WTC11 (cell line): ENCODE results near the gene PCDHA1. TPM values are rescaled to one million over a fixed set of nuclear protein-coding genes. Genes with fewer than 3 reads are reported as not detected.

Experiments
- ATF1 ChIP-seq: sonication (generic); formaldehyde crosslinking; IDR thresholded peaks from 2 replicates; pipeline ENCODE4 v1.8.1; 2023; ENCODE audit warnings: mild to moderate bottlenecking, moderate library complexity, missing genetic modification reagents
- CREB1 ChIP-seq: sonication (generic); formaldehyde crosslinking; IDR thresholded peaks from 2 replicates; pipeline ENCODE4 v1.8.0; 2023; ENCODE audit warnings: mild to moderate bottlenecking, missing genetic modification reagents
- CREM ChIP-seq: sonication (generic); formaldehyde crosslinking; IDR thresholded peaks from 2 replicates; pipeline ENCODE4 v1.8.1; 2022; ENCODE audit warnings: mild to moderate bottlenecking, missing genetic modification reagents, moderate library complexity
- ESRRA ChIP-seq: sonication (generic); formaldehyde crosslinking; IDR thresholded peaks from 2 replicates; pipeline ENCODE4 v1.8.1; 2022; ENCODE audit warnings: mild to moderate bottlenecking, missing genetic modification reagents, borderline replicate concordance
- ETV6 ChIP-seq: sonication (generic); formaldehyde crosslinking; IDR thresholded peaks from 2 replicates; pipeline ENCODE4 v1.8.1; 2022; ENCODE audit warnings: mild to moderate bottlenecking, missing genetic modification reagents
- GABPB1 ChIP-seq: sonication (generic); formaldehyde crosslinking; IDR thresholded peaks from 2 replicates; pipeline ENCODE4 v1.8.1; 2023; ENCODE audit warnings: mild to moderate bottlenecking, missing genetic modification reagents
- GTF2I ChIP-seq: fragments of 250-450 bp; sonication (Bioruptor Pico); conservative IDR thresholded peaks from 2 replicates; pipeline ENCODE4 v1.4.0; 2021; ENCODE audit warnings: mild to moderate bottlenecking
- IRF2 ChIP-seq: sonication (generic); formaldehyde crosslinking; IDR thresholded peaks from 2 replicates; pipeline ENCODE4 v1.8.0; 2022; ENCODE audit warnings: low read depth, missing genetic modification reagents, borderline replicate concordance
- JAZF1 ChIP-seq: fragments of 250-450 bp; sonication (Bioruptor Pico); IDR thresholded peaks from 2 replicates; pipeline ENCODE4 v1.9.0; 2021; ENCODE audit warnings: moderate library complexity, mild to moderate bottlenecking, inconsistent platforms
- JUN ChIP-seq: sonication (generic); formaldehyde crosslinking; IDR thresholded peaks from 2 replicates; pipeline ENCODE4 v1.8.0; 2023; ENCODE audit warnings: mild to moderate bottlenecking, missing genetic modification reagents
- MAX ChIP-seq: sonication (generic); formaldehyde crosslinking; IDR thresholded peaks from 2 replicates; pipeline ENCODE4 v1.8.0; 2022; ENCODE audit warnings: mild to moderate bottlenecking, missing genetic modification reagents
- NFE2L1 ChIP-seq: sonication (generic); formaldehyde crosslinking; IDR thresholded peaks from 2 replicates; pipeline ENCODE4 v1.8.1; 2023; ENCODE audit warnings: missing genetic modification reagents
- NFYB ChIP-seq: sonication (generic); formaldehyde crosslinking; conservative IDR thresholded peaks from 2 replicates; pipeline ENCODE4 v1.8.0; 2022; ENCODE audit warnings: low read depth, missing genetic modification reagents
- PRRX2 ChIP-seq: fragments of 250-450 bp; sonication (Bioruptor Pico); IDR thresholded peaks from 2 replicates; pipeline ENCODE4 v1.8.0; 2021; ENCODE audit warnings: mild to moderate bottlenecking
- RELA ChIP-seq: sonication (generic); formaldehyde crosslinking; IDR thresholded peaks from 2 replicates; pipeline ENCODE4 v1.8.1; 2022; ENCODE audit warnings: missing genetic modification reagents, mild to moderate bottlenecking, borderline replicate concordance
- RORB ChIP-seq: fragments of 250-450 bp; sonication (Bioruptor Pico); IDR thresholded peaks from 2 replicates; pipeline ENCODE4 v1.9.0; 2021; ENCODE audit warnings: mild to moderate bottlenecking
- ZMAT4 ChIP-seq: fragments of 250-450 bp; sonication (Bioruptor Pico); IDR thresholded peaks from 2 replicates; pipeline ENCODE4 v1.9.0; 2021; ENCODE audit warnings: mild to moderate bottlenecking
- ZNF121 ChIP-seq: sonication (generic); formaldehyde crosslinking; IDR thresholded peaks from 2 replicates; pipeline ENCODE4 v1.8.0; 2023; ENCODE audit warnings: missing genetic modification reagents
- ZNF219 ChIP-seq: sonication (generic); formaldehyde crosslinking; IDR thresholded peaks from 2 replicates; pipeline ENCODE4 v1.8.0; 2023; ENCODE audit warnings: missing genetic modification reagents, mild to moderate bottlenecking, borderline replicate concordance
- ZNF232 ChIP-seq: sonication (generic); formaldehyde crosslinking; IDR thresholded peaks from 2 replicates; pipeline ENCODE4 v1.8.0; 2022; ENCODE audit warnings: mild to moderate bottlenecking, missing genetic modification reagents
- ZNF263 ChIP-seq: sonication (generic); formaldehyde crosslinking; IDR thresholded peaks from 2 replicates; pipeline ENCODE4 v1.8.1; 2022; ENCODE audit warnings: low read depth, mild to moderate bottlenecking, moderate library complexity, missing genetic modification reagents
- ZNF396 ChIP-seq: fragments of 250-450 bp; sonication (Bioruptor Pico); IDR thresholded peaks from 2 replicates; pipeline ENCODE4 v1.8.0; 2021; ENCODE audit warnings: mild to moderate bottlenecking, moderate library complexity, borderline replicate concordance
- ZNF671 ChIP-seq: fragments of 250-450 bp; sonication (Bioruptor Pico); IDR thresholded peaks from 2 replicates; pipeline ENCODE4 v1.8.0; 2021; ENCODE audit warnings: mild to moderate bottlenecking
- total RNA-seq: library from RNA; stranded (reverse); gene quantifications from 3 replicates; pipeline ENCODE4 v1.2.3, GENCODE V29; 2021
- TF ChIP-seq, protein P1 (sequence below): sonication (generic); formaldehyde crosslinking; conservative IDR thresholded peaks from 2 replicates; pipeline ENCODE4 v1.8.1; 2022; ENCODE audit warnings: mild to moderate bottlenecking, missing genetic modification reagents
- TF ChIP-seq, protein P2 (sequence below): sonication (generic); formaldehyde crosslinking; IDR thresholded peaks from 2 replicates; pipeline ENCODE4 v1.8.1; 2022; ENCODE audit warnings: missing genetic modification reagents, borderline replicate concordance
- TF ChIP-seq, protein P3 (sequence below): fragments of 250-450 bp; sonication (Bioruptor Pico); IDR thresholded peaks from 2 replicates; pipeline ENCODE4 v1.9.0; 2021; ENCODE audit warnings: mild to moderate bottlenecking, borderline replicate concordance
- TF ChIP-seq, protein P4 (sequence below): sonication (generic); formaldehyde crosslinking; IDR thresholded peaks from 2 replicates; pipeline ENCODE4 v1.8.0; 2022; ENCODE audit warnings: mild to moderate bottlenecking, missing genetic modification reagents
- TF ChIP-seq, protein P5 (sequence below): sonication (generic); formaldehyde crosslinking; IDR thresholded peaks from 2 replicates; pipeline ENCODE4 v1.8.0; 2022; ENCODE audit warnings: mild to moderate bottlenecking, missing genetic modification reagents
- TF ChIP-seq, protein P6 (sequence below): sonication (generic); formaldehyde crosslinking; conservative IDR thresholded peaks from 2 replicates; pipeline ENCODE4 v1.8.1; 2023; ENCODE audit warnings: mild to moderate bottlenecking, low read depth, missing genetic modification reagents, moderate library complexity

PCDHA1 gene
- total RNA-seq, 1 experiment from 2014 or later: 2.4 TPM

DNA sequence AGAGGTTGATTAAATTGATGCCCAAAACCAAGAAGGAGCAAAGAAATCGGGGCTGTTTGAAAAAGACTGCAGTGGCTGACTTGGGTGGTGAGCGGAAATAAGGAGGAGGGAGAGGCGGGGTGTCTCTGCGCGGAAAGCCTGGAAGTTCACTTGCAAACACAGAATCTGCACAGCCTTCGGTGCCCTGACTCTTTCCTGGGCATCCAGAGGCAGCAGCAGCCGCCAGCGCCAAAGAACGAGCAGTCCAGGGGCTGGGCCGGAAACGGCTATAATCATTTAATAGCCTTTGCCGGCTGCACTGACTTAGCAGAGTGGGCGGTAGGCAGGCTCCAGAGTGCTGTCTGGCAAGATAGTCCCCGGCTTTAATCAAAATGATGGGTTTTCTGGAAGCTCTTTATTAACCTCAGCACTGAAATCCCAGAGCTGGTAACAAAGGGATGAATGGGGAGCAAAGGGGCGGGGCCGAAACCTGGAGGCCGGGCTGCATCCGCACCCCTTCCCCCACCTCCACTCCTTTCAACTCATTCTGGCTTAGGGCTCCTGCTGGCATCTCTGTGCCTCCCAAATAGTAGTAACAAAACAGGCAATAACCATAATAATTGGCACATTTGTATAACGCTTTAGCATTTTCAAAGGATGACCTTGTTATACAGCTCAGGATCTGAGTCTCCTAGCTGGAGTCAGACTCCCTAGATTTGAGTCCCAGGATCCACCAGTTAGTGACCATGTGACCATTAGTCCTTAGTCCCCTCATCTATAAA lies 216.1 kb downstream of the PCDHA1 start (continued):
- TF ChIP-seq ZNF263 (CRISPR knock-in tag) (no peak), RORB (no peak), JUN (CRISPR knock-in tag) (no peak), NFE2L1 (no peak), GABPB1 (CRISPR knock-in tag) (no peak), JAZF1 (CRISPR knock-in tag) (no peak), IRF2 (no peak), ZNF219 (CRISPR knock-in tag) (no peak), ZNF232 (CRISPR knock-in tag) (no peak), ATF1 (CRISPR knock-in tag) (no peak), ZNF671 (no peak), ZMAT4 (CRISPR knock-in tag) (no peak), CREB1 (CRISPR knock-in tag) (0 out of 2 replicates have a peak, but pooled peaks have one; percentile 24), GTF2I (CRISPR knock-in tag) (no peak), ZNF396 (CRISPR knock-in tag) (no peak), ETV6 (CRISPR knock-in tag) (peak; percentile 64; the same call in 1 of the 2 replicates), CREM (CRISPR knock-in tag) (no peak), ESRRA (CRISPR knock-in tag) (no peak), PRRX2 (CRISPR knock-in tag) (no peak), RELA (CRISPR knock-in tag) (no peak), MAX (no peak), NFYB (CRISPR knock-in tag) (no peak), ZNF121 (CRISPR knock-in tag) (no peak)
- TF ChIP-seq, protein P1, sequence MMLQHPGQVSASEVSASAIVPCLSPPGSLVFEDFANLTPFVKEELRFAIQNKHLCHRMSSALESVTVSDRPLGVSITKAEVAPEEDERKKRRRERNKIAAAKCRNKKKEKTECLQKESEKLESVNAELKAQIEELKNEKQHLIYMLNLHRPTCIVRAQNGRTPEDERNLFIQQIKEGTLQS (CRISPR knock-in tag): no peak
- TF ChIP-seq, protein P2, sequence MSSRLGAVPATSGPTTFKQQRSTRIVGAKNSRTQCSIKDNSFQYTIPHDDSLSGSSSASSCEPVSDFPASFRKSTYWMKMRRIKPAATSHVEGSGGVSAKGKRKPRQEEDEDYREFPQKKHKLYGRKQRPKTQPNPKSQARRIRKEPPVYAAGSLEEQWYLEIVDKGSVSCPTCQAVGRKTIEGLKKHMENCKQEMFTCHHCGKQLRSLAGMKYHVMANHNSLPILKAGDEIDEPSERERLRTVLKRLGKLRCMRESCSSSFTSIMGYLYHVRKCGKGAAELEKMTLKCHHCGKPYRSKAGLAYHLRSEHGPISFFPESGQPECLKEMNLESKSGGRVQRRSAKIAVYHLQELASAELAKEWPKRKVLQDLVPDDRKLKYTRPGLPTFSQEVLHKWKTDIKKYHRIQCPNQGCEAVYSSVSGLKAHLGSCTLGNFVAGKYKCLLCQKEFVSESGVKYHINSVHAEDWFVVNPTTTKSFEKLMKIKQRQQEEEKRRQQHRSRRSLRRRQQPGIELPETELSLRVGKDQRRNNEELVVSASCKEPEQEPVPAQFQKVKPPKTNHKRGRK: no peak
- TF ChIP-seq, protein P3, sequence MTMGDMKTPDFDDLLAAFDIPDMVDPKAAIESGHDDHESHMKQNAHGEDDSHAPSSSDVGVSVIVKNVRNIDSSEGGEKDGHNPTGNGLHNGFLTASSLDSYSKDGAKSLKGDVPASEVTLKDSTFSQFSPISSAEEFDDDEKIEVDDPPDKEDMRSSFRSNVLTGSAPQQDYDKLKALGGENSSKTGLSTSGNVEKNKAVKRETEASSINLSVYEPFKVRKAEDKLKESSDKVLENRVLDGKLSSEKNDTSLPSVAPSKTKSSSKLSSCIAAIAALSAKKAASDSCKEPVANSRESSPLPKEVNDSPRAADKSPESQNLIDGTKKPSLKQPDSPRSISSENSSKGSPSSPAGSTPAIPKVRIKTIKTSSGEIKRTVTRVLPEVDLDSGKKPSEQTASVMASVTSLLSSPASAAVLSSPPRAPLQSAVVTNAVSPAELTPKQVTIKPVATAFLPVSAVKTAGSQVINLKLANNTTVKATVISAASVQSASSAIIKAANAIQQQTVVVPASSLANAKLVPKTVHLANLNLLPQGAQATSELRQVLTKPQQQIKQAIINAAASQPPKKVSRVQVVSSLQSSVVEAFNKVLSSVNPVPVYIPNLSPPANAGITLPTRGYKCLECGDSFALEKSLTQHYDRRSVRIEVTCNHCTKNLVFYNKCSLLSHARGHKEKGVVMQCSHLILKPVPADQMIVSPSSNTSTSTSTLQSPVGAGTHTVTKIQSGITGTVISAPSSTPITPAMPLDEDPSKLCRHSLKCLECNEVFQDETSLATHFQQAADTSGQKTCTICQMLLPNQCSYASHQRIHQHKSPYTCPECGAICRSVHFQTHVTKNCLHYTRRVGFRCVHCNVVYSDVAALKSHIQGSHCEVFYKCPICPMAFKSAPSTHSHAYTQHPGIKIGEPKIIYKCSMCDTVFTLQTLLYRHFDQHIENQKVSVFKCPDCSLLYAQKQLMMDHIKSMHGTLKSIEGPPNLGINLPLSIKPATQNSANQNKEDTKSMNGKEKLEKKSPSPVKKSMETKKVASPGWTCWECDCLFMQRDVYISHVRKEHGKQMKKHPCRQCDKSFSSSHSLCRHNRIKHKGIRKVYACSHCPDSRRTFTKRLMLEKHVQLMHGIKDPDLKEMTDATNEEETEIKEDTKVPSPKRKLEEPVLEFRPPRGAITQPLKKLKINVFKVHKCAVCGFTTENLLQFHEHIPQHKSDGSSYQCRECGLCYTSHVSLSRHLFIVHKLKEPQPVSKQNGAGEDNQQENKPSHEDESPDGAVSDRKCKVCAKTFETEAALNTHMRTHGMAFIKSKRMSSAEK: no peak
- TF ChIP-seq, protein P4, sequence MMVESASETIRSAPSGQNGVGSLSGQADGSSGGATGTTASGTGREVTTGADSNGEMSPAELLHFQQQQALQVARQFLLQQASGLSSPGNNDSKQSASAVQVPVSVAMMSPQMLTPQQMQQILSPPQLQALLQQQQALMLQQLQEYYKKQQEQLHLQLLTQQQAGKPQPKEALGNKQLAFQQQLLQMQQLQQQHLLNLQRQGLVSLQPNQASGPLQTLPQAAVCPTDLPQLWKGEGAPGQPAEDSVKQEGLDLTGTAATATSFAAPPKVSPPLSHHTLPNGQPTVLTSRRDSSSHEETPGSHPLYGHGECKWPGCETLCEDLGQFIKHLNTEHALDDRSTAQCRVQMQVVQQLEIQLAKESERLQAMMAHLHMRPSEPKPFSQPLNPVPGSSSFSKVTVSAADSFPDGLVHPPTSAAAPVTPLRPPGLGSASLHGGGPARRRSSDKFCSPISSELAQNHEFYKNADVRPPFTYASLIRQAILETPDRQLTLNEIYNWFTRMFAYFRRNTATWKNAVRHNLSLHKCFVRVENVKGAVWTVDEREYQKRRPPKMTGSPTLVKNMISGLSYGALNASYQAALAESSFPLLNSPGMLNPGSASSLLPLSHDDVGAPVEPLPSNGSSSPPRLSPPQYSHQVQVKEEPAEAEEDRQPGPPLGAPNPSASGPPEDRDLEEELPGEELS (CRISPR knock-in tag): peak; percentile 79; the same call in 1 of the 2 replicates
- TF ChIP-seq, protein P5, sequence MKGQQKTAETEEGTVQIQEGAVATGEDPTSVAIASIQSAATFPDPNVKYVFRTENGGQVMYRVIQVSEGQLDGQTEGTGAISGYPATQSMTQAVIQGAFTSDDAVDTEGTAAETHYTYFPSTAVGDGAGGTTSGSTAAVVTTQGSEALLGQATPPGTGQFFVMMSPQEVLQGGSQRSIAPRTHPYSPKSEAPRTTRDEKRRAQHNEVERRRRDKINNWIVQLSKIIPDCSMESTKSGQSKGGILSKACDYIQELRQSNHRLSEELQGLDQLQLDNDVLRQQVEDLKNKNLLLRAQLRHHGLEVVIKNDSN (CRISPR knock-in tag): peak; percentile 86
- TF ChIP-seq, protein P6, sequence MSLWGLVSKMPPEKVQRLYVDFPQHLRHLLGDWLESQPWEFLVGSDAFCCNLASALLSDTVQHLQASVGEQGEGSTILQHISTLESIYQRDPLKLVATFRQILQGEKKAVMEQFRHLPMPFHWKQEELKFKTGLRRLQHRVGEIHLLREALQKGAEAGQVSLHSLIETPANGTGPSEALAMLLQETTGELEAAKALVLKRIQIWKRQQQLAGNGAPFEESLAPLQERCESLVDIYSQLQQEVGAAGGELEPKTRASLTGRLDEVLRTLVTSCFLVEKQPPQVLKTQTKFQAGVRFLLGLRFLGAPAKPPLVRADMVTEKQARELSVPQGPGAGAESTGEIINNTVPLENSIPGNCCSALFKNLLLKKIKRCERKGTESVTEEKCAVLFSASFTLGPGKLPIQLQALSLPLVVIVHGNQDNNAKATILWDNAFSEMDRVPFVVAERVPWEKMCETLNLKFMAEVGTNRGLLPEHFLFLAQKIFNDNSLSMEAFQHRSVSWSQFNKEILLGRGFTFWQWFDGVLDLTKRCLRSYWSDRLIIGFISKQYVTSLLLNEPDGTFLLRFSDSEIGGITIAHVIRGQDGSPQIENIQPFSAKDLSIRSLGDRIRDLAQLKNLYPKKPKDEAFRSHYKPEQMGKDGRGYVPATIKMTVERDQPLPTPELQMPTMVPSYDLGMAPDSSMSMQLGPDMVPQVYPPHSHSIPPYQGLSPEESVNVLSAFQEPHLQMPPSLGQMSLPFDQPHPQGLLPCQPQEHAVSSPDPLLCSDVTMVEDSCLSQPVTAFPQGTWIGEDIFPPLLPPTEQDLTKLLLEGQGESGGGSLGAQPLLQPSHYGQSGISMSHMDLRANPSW (CRISPR knock-in tag): no peak
